Effector memory CD8-positive, alpha-beta T cell (primary cell): Measurements from ENCODE around the gene PSMC3.

Experiments used
- ATAC-seq: fragments of 150-1000 bp; cut with Tn5 transposase; replicated peaks from 2 replicates; pipeline ENCODE4 v1.10.0; 2021; ENCODE audit warnings: mild to moderate bottlenecking, moderate library complexity
- DNase-seq, 3 experiments: peaks; one replicate each; pipeline ENCODE4 v3.0.0; 2021
- H3K27ac Mint-ChIP-seq, 2 donors: one replicate each; pipeline ENCODE4 v1.8.0; 2022; ENCODE audit warnings: mild to moderate bottlenecking in 2 of 2, mixed read lengths in 2 of 2, moderate library complexity in 2 of 2
- H3K27me3 Mint-ChIP-seq, 2 donors: one replicate each; pipeline ENCODE4 v1.8.0; 2022; ENCODE audit warnings: mixed read lengths in 2 of 2
- H3K36me3 Mint-ChIP-seq: one replicate; pipeline ENCODE4 v1.8.0; 2022; ENCODE audit warnings: mild to moderate bottlenecking, moderate library complexity, mixed read lengths; ENCODE audit not compliant: insufficient read depth
- H3K4me1 Mint-ChIP-seq, 2 donors: one replicate each; pipeline ENCODE4 v1.8.0; 2022; ENCODE audit warnings: low read depth in 2 of 2, mixed read lengths in 2 of 2
- H3K4me3 Mint-ChIP-seq, 2 donors: one replicate each; pipeline ENCODE4 v1.8.0; 2022; ENCODE audit warnings: mild to moderate bottlenecking in 2 of 2, mixed read lengths in 2 of 2, moderate library complexity in 2 of 2
- H3K9me3 Mint-ChIP-seq, 2 donors: one replicate each; pipeline ENCODE4 v1.8.0; 2022; ENCODE audit warnings: mixed read lengths in 2 of 2

Gene PSMC3

DNA sequence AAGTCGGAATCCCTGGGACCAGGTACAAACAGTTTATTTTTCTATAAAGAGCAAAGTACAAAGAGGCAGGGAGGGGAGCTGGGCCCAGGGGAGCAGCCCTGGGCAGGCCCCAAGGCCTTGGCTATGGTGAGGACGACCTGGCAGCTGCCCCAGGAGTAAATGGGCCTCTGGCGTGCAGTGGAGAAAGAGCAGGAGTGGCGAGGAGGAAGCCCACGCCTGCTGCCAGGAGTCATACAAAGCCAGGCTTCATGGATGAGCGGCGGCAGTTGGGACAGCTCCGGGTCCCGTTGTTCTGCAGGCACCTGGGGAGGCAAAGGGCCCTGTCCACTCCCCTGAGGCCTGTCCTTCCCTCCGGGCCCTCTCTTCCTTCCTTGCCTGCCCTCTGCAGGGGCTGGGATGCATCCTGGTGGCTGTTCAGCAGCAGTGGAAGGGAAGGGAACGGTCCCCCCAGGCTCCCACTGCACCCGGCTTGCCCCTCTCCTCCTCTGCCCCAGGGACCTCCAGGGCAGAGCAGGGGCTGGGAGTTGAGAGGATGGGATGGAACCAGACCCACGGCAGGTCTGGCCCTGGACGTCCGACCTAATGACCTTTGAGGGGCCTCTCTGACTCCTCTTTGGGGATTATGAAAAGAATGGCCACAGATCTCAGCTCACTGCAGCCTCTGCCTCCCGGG is 11.6 kb upstream of the PSMC3 start:
- no peak for DNase-seq
- no peak for ATAC-seq
- no peaks in the 10 kb centered on the region for H3K9me3 Mint-ChIP-seq

DNA sequence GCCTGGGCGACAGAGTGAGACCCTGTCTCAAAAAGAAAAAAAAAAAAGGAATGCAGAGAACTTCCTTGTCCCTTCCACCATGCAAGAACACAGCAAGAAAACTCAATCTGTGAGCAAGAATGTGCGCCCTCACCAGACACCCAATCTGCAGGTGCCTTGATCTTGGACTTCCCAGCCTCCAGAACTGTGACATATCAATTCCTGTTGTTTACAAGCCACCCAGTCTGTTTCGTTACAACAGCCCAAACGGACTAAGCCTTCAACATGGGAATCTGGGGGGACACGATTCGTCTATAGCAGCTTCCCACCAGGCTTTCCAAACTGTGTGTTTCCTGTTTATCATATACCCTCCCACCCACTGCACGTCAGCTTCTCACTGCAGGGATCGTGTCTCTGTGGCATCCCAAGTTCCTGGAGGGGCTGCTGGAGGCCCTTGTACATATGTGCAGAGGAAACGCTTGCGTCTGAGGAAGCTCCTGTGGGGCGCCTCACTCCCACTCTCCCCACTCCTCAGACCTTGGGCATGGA is 11.0 kb upstream of the PSMC3 start:
- ATAC-seq (no peak), DNase-seq (no peak)
- H3K4me3 Mint-ChIP-seq, result no peak overlapping the region
- H3K9me3 Mint-ChIP-seq, result no peaks in the 10 kb centered on the region
- no peaks in the 10 kb centered on the region for H3K4me1 Mint-ChIP-seq
- H3K27me3 Mint-ChIP-seq, result no peaks in the 10 kb centered on the region
- H3K36me3 Mint-ChIP-seq, result no peaks in the 10 kb centered on the region
- H3K27ac Mint-ChIP-seq, result no peak overlapping the region

More for the DNA sequence above, 11.6 kb upstream of the PSMC3 start:
- H3K4me1 Mint-ChIP-seq, result no peaks in the 10 kb centered on the region
- H3K36me3 Mint-ChIP-seq, result no peaks in the 10 kb centered on the region
- H3K4me3 Mint-ChIP-seq, result no peak overlapping the region
- no peaks in the 10 kb centered on the region for H3K27me3 Mint-ChIP-seq
- no peak overlapping the region for H3K27ac Mint-ChIP-seq

DNA sequence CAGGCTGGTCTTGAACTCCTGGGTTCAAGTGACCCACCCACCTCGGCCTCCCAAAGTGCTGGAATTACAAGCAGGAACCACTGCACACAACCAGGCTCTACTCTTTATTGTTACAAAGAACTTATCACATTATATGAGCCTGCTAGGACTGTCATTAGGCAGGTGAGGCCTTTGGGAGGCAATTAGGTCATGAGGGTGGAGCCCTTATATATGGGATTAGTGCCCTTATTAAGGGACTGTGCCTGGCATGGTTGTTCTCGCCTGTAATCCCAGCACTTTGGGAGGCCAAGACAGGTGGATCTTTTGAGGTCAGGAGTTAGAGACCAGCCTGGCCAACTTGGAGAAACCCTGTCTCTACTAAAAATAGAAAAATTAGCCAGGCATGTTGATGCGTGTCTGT is 10.5 kb upstream of the PSMC3 start:
- Mint-ChIP-seq H3K4me3 (no peak overlapping the region), H3K27me3 (no peaks in the 10 kb centered on the region), H3K27ac (no peak overlapping the region), H3K4me1 (no peaks in the 10 kb centered on the region), H3K36me3 (no peaks in the 10 kb centered on the region), H3K9me3 (no peaks in the 10 kb centered on the region)
- no peak for ATAC-seq
- DNase-seq, result no peak

DNA sequence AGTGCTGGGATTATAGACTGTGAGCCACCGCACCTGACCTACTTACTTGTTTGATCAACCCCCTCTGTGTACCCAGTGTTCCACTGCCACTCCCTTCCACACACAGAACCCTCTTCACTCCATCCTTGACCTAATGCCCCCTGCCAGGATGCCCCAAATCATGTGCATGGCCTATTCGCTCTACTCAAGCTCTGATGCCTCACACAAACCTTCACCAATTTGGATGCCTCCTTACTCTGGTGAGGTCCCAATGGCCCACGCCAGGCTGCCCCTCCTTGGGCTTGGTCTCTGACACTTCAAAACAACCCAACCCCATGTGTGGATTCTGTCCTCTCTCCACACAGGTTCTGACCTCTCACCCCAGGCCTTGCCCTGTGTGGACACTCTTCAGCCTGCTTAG is 9.4 kb upstream of the PSMC3 start:
- Mint-ChIP-seq H3K27ac (no peak overlapping the region), H3K4me1 (no peaks in the 10 kb centered on the region), H3K9me3 (no peaks in the 10 kb centered on the region), H3K27me3 (no peaks in the 10 kb centered on the region), H3K36me3 (no peaks in the 10 kb centered on the region), H3K4me3 (no peak overlapping the region)
- ATAC-seq (no peak), DNase-seq (no peak)

DNA sequence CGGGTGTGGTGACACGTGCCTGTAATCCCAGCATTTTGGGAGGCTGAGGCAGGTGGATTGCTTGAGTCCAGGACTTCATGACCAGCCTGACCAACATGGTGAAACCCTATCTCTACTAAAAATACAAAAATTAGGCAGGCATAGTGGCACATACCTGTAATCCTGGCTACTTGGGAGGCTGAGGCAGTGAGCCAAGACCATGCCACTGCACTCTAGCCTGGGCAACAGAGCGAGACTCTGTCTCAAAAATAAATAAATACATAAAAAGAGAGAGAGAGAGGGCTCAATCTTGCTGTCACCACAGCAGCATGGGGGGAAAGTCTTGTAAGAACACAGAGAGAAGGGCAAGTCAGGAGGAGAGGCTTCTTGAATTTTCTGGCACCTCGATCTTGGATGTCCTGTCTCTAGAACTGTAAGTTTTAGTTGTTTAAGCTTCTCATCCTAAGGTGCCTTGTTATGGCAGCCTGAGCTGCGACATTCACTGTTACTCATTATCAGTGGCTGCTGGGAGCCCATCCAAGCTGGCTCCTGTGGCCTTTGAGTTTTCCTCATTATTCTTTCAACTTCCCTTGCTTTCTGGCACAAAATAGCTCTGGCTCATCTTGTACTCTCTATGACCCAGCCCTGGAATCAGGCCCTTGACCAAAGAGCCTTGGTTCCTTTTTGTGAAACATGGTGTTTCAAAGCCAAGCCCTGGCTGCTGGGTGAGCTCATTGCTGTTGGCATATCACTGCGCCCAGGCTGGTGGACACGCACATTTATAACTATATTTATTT is 8.0 kb upstream of the PSMC3 start:
- Mint-ChIP-seq H3K27me3 (no peaks in the 10 kb centered on the region), H3K9me3 (no peaks in the 10 kb centered on the region), H3K36me3 (no peaks in the 10 kb centered on the region), H3K27ac (no peak overlapping the region), H3K4me3 (no peak overlapping the region), H3K4me1 (no peaks in the 10 kb centered on the region)
- DNase-seq (no peak), ATAC-seq (no peak)

DNA sequence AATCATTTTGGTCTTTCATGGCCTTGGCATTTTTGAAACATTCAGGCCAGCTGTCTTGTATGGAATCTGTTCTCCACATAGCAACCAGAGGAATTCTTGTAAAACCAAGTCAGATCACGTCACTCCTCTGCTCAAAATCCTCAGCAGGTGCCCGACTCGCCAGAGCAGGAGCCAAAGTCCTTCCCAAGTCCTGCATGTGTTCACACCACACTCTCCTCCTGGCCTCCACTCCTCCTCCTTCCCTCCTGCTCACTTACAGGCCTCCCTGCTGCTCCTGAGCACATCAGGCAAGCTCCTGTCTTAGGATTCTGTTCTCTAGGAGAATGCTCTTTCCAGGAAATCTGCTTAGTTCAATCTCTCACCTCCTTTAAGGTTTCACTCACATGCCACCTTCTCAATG is 6.9 kb upstream of the PSMC3 start:
- no peaks in the 10 kb centered on the region for H3K27me3 Mint-ChIP-seq
- H3K9me3 Mint-ChIP-seq, result no peaks in the 10 kb centered on the region
- ATAC-seq (no peak), DNase-seq (no peak)
- H3K4me1 Mint-ChIP-seq, result no peaks in the 10 kb centered on the region
- no peak overlapping the region for H3K27ac Mint-ChIP-seq
- H3K36me3 Mint-ChIP-seq, result no peaks in the 10 kb centered on the region
- no peak overlapping the region for H3K4me3 Mint-ChIP-seq

DNA sequence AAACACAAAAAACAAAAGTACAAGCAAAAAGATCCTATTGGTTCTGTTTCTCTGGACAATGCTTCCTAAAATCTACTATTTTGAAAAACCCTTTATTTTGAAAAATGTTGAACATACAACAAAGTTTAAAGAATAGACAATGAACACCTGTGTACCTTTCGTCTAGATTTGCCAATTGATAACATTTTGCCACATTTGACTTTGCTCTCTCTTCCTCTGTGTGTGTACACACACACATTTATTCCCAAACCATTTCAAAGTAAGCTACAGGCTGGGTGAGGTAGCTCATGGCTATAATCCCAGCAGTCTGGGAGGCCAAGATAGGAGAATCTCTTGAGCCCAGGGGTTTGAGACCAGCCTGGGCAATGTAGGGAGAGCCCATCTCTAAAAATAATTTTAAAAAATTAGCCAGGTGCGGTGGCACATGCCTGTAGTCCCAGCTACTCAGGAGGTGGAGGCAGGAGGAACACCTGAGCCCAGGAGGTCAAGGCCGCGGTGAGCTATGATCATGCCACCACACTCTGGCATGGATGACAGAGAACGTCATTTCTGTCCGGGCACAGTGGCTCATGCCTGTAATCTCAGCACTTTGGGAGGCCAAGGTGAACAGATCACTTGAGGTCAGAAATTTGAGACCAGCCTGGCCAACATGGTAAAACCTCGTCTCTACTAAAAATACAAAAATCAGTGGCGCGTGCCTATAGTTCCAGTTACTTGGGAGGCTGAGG is 5.3 kb upstream of the PSMC3 start:
- Mint-ChIP-seq H3K9me3 (no peaks in the 10 kb centered on the region), H3K36me3 (peaks cover 2% of the 10 kb centered on the region), H3K27ac (peak overlapping the region in 1 of 2 donors; percentile 56), H3K27me3 (no peaks in the 10 kb centered on the region), H3K4me3 (no peak overlapping the region), H3K4me1 (peaks cover 0 to 2% of the 10 kb centered on the region in 2 donors)
- ATAC-seq (no peak), DNase-seq (no peak)

DNA sequence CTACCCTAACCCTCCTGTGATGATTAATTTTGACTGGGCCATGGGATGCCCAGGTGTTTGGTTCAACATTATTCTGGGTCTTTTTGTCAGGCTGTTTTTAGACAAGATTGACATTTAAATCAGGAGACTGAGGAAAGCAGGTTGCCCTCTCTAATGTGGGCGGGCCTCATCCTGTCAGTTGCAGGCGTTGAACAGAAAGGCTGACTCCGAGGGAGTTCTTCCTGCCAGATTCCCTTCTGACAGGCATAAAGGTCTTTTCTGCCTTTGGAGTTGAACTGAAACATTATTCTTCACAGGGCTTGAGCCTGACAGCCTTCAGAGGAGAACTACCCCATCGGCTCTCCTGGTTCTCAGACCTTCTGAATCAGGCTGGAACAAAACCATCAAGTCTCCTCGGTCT is 4.3 kb upstream of the PSMC3 start:
- H3K27ac Mint-ChIP-seq, result no peak overlapping the region
- DNase-seq (no peak), ATAC-seq (no peak)
- H3K36me3 Mint-ChIP-seq, result peaks cover 11% of the 10 kb centered on the region
- no peak overlapping the region for H3K4me3 Mint-ChIP-seq
- peaks cover 7 to 12% of the 10 kb centered on the region in 2 donors for H3K4me1 Mint-ChIP-seq
- no peaks in the 10 kb centered on the region for H3K27me3 Mint-ChIP-seq
- H3K9me3 Mint-ChIP-seq, result no peaks in the 10 kb centered on the region

DNA sequence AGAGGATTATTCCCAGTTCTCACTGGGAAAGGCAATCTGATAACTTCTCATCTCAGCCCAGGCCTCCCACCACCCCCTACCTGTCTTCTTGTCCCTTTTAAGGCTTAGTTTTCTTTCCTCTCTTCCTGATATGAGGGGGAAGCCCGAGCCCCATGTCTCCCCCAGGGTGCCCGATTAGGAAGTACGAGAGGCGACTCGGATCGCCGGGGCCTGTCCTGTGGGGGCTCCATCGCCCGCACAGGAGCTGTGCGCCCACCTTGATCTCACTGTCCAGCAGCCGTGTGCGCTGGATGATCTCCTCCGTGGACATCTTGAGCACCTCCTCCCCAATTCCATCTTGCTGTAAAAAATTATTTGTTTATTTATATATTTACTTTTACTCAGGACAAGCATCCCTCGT is 628 bp downstream of the PSMC3 start:
- peak overlapping the region; percentile 97 to 99 for H3K4me3 Mint-ChIP-seq
- H3K4me1 Mint-ChIP-seq, result peaks cover 23 to 25% of the 10 kb centered on the region in 2 donors
- no peak for DNase-seq
- H3K27ac Mint-ChIP-seq, result peak overlapping the region; percentile 98 to 99
- no peaks in the 10 kb centered on the region for H3K9me3 Mint-ChIP-seq
- no peaks in the 10 kb centered on the region for H3K27me3 Mint-ChIP-seq
- H3K36me3 Mint-ChIP-seq, result peaks cover 51% of the 10 kb centered on the region
- no peak for ATAC-seq

DNA sequence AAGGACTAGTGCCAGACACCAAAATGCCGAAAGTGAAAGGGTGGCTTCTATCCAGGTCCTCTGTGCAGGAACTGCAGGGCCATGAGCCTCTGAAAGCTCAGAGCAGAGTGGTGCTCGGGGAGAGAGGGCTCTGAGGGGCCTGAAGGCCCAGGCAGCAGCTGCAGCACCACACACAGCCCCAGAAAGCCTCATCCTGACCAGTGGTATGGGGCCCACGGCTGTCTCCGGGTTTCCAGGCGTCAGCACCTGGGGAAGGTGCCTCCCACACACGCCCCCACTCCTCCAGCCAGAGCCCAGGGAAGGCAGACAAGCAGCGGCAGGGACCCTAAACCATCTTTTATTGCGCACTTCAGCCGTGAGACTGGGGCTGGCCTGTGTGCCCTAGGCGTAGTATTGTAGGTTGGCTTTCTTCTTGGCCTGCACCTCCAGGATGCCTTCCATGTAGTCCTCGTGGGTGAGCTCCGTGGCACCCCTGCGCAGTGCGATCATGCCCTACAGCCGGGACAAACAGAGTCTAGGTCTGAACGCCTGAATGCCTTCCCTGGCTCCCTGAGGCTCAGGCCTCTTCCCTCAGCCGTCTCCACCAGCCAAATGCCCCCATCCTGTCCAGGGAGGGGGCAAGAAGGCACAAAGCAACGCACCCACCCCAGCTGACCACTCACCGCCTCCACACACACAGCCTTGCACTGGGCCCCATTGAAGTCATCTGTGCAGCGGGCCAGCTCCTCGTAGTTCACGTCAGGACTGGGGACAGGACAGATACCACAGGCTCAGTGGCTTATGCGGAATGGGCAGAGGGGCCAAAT is 7.6 kb downstream of the PSMC3 start:
- ATAC-seq (no peak), DNase-seq (no peak)
- Mint-ChIP-seq H3K4me3 (no peak overlapping the region), H3K4me1 (peaks cover 9 to 11% of the 10 kb centered on the region in 2 donors), H3K27ac (peak overlapping the region; percentile 33 to 67), H3K36me3 (peaks cover 69% of the 10 kb centered on the region), H3K27me3 (no peaks in the 10 kb centered on the region), H3K9me3 (no peaks in the 10 kb centered on the region)

DNA sequence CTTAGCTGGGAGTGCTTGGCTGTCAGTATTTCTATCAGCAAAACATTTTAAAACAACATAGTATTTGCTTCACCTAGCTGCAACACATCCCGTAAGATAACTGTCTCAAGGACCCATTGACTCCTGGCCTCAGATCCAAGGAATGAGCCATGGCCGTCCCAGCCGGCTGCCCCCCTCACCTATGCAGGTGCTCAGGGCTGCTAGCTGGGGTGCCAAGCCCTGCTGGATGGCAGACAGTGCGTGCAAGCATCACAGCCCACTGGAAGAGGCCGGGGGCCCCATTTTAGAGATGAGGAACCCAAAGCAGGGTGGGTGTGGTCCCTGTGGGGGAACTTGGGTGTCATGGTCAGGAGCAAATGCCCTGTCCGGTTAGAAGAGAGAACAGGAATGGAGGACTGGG is 8.5 kb downstream of the PSMC3 start:
- Mint-ChIP-seq H3K27me3 (no peaks in the 10 kb centered on the region), H3K36me3 (peaks cover 69% of the 10 kb centered on the region), H3K9me3 (no peaks in the 10 kb centered on the region), H3K27ac (peak overlapping the region; percentile 33 to 67), H3K4me3 (no peak overlapping the region), H3K4me1 (peaks cover 9% of the 10 kb centered on the region in 2 donors)
- DNase-seq, result no peak
- no peak for ATAC-seq

DNA sequence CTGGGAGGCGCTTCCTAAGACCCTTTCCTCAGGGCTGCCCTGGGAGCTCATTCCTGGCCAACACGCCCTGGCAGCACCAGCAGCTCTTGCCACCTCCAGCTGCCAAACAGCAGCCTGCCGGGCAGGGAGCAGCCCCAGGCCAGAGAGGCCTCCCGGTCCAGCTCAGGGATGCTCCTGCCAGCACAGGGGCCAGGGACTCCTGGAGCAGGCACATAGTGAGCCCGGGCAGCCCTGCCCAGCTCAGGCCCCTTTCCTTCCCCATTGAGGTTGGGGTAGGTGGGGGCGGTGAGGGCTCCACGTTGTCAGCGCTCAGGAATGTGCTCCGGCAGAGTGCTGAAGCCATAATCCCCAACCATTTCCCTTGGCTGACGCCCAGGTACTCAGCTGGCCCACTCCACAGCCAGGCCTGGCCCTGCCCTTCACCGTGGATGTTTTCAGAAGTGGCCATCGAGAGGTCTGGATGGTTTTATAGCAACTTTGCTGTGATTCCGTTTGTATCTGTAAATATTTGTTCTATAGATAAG is 10.2 kb downstream of the PSMC3 start:
- H3K36me3 Mint-ChIP-seq, result peaks cover 52% of the 10 kb centered on the region
- peaks cover 9 to 14% of the 10 kb centered on the region in 2 donors for H3K4me1 Mint-ChIP-seq
- no peak for ATAC-seq
- H3K4me3 Mint-ChIP-seq, result no peak overlapping the region
- no peak for DNase-seq
- peak overlapping the region in 1 of 2 donors; percentile 49 for H3K27ac Mint-ChIP-seq
- H3K9me3 Mint-ChIP-seq, result no peaks in the 10 kb centered on the region
- no peaks in the 10 kb centered on the region for H3K27me3 Mint-ChIP-seq
